ENCODE measurements around the gene CCER1. TPM values are rescaled to one million over a fixed set of nuclear protein-coding genes. Genes with fewer than 3 reads are reported as not detected.

CCER1 gene
- polyA plus RNA-seq, 1 experiment = not detected

- TF ChIP-seq CTCF (IDR thresholded peaks at IDR 0.05; ENCODE audit: low read depth, low read length) = peak; percentile 13; the same call in 1 of the 2 replicates
- H3K27me3 ChIP-seq (ENCODE audit: control insufficient read depth, insufficient read depth, low read length) = no peaks in the 10 kb centered on the region
- H3K27ac ChIP-seq (ENCODE audit: low read depth, low read length) = no peak overlapping the region
- POLR2A ChIA-PET = no interaction called here
- CTCF ChIA-PET = interaction anchor here (0.7 to 2.3 kb wide), 4 partner anchors 9 to 1904 kb away, joined by 3 to 12 read pairs (median 8); no protein-coding TSS in a partner anchor
- no peak overlapping the region for H3K4me3 ChIP-seq (ENCODE audit: low read depth, low read length)
- DNase-seq (ENCODE audit: low read depth, low spot score) = no peak
- H3K9me3 ChIP-seq (ENCODE audit: control insufficient read depth, insufficient read depth, low read length) = no peaks in the 10 kb centered on the region
Measured at GRCh38 chr12:90921536-90921935, 33.4 kb downstream of the CCER1 start.

GRCh38 chr12:90920222-90920621 lies 34.8 kb downstream of the CCER1 start:
- no peak overlapping the region for H3K4me3 ChIP-seq (ENCODE audit: low read depth, low read length)
- CTCF ChIA-PET = no interaction called here
- H3K27me3 ChIP-seq (ENCODE audit: control insufficient read depth, insufficient read depth, low read length) = no peaks in the 10 kb centered on the region
- POLR2A ChIA-PET = no interaction called here
- no peaks in the 10 kb centered on the region for H3K9me3 ChIP-seq (ENCODE audit: control insufficient read depth, insufficient read depth, low read length)
- no peak overlapping the region for H3K27ac ChIP-seq (ENCODE audit: low read depth, low read length)
- DNase-seq (ENCODE audit: low read depth, low spot score) = no peak
- TF ChIP-seq CTCF (IDR thresholded peaks at IDR 0.05; ENCODE audit: low read depth, low read length) = no peak

GRCh38 chr12:90917431-90917830 lies 37.5 kb downstream of the CCER1 start:
- H3K9me3 ChIP-seq (ENCODE audit: control insufficient read depth, insufficient read depth, low read length) = no peaks in the 10 kb centered on the region
- H3K27me3 ChIP-seq (ENCODE audit: control insufficient read depth, insufficient read depth, low read length) = no peaks in the 10 kb centered on the region
- H3K4me3 ChIP-seq (ENCODE audit: low read depth, low read length) = no peak overlapping the region
- TF ChIP-seq CTCF (IDR thresholded peaks at IDR 0.05; ENCODE audit: low read depth, low read length) = no peak
- no peak for DNase-seq (ENCODE audit: low read depth, low spot score)
- POLR2A ChIA-PET = no interaction called here
- no peak overlapping the region for H3K27ac ChIP-seq (ENCODE audit: low read depth, low read length)
- CTCF ChIA-PET = interaction anchor here (0.7 kb wide), 1 partner anchor 24 kb away, joined by 3 read pairs; no protein-coding TSS in a partner anchor

- CTCF ChIA-PET = no interaction called here
- Histone ChIP-seq H3K4me3 (ENCODE audit: low read depth, low read length) (no peak overlapping the region), H3K27ac (ENCODE audit: low read depth, low read length) (no peak overlapping the region), H3K9me3 (ENCODE audit: control insufficient read depth, insufficient read depth, low read length) (no peaks in the 10 kb centered on the region), H3K27me3 (ENCODE audit: control insufficient read depth, insufficient read depth, low read length) (no peaks in the 10 kb centered on the region)
- no peak for TF ChIP-seq CTCF (IDR thresholded peaks at IDR 0.05; ENCODE audit: low read depth, low read length)
- POLR2A ChIA-PET = no interaction called here
- no peak for DNase-seq (ENCODE audit: low read depth, low spot score)
Measured at GRCh38 chr12:90916516-90916915, 38.5 kb downstream of the CCER1 start.

GRCh38 chr12:90915353-90915752 lies 39.6 kb downstream of the CCER1 start:
- no peak for TF ChIP-seq CTCF (IDR thresholded peaks at IDR 0.05; ENCODE audit: low read depth, low read length)
- no peak for DNase-seq (ENCODE audit: low read depth, low spot score)
- no peak overlapping the region for H3K4me3 ChIP-seq (ENCODE audit: low read depth, low read length)
- H3K27ac ChIP-seq (ENCODE audit: low read depth, low read length) = no peak overlapping the region
- CTCF ChIA-PET = interaction anchor here (1.0 kb wide), 1 partner anchor 29 kb away, joined by 3 read pairs; no protein-coding TSS in a partner anchor
- H3K27me3 ChIP-seq (ENCODE audit: control insufficient read depth, insufficient read depth, low read length) = no peaks in the 10 kb centered on the region
- POLR2A ChIA-PET = no interaction called here
- no peaks in the 10 kb centered on the region for H3K9me3 ChIP-seq (ENCODE audit: control insufficient read depth, insufficient read depth, low read length)
